ENCODE data around the gene SYTL1.
"Not testable (repeated sequence)": the region's sequence is repeated elsewhere in the genome, so short reads cannot be mapped to it uniquely, and the experiment has no call there.

SYTL1 gene

GRCh38 chr1:27383039-27383605 lies 41.3 kb downstream of the SYTL1 start, which contains the start of gene CD164L2:
Gene CD164L2 (minus strand): TSS chr1:27383333. CDS start chr1:27383239, 94 bp downstream.
- no peak for DNase-seq (ENCODE audit: low read depth)

- no peak for DNase-seq (ENCODE audit: low read depth)
Observed at GRCh38 chr1:27383661-27384060, 41.8 kb downstream of the SYTL1 start.

DNA sequence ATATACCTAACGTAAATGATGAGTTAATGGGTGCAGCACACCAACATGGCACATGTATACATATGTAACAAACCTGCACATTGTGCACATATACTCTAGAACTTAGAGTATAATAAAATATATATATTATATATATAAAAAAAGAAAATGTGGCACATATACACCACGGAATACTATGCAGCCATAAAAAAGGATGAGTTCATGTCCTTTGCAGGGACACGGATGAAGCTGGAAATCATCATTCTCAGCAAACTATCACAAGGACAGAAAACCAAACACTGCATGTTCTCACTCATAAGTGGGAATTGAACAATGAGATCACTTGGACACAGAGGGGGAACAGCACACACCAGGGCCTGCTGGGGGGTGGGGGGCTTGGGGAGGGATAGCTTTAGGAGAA lies 43.0 kb downstream of the SYTL1 start:
- not testable (repeated sequence) for DNase-seq (ENCODE audit: low read depth)

GRCh38 chr1:27388337-27389005 lies 46.6 kb downstream of the SYTL1 start:
- DNase-seq (ENCODE audit: low read depth): peak; percentile 55

DNA sequence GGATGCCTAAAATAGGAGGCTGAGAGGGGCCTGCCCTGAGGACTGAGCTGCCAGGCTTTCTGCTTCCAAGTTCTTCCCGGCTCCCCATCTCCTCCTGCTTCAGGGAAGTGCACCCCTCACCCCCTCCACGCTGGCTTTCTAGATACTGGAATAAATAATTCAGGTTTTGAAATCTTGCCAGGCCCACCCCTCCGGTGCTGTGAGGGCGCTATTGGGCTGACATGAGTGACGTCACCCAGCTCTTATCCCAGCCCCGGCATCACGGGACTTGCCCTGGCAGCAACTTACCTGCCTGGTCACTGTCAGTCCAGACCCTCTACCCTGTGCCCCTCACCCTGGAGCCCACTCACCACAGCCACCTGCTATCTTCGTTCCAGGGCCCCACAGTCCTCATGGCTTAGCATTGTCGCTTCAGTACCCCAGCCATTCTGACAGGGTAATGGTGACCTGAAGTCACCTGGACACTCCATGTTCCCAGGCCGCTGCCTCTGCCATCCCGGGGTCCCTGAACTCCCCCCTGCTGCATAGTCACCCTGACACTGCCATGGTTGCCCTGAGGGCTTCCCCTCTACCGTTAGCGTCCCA lies 49.8 kb downstream of the SYTL1 start:
- no peak for DNase-seq (ENCODE audit: low read depth)

DNA sequence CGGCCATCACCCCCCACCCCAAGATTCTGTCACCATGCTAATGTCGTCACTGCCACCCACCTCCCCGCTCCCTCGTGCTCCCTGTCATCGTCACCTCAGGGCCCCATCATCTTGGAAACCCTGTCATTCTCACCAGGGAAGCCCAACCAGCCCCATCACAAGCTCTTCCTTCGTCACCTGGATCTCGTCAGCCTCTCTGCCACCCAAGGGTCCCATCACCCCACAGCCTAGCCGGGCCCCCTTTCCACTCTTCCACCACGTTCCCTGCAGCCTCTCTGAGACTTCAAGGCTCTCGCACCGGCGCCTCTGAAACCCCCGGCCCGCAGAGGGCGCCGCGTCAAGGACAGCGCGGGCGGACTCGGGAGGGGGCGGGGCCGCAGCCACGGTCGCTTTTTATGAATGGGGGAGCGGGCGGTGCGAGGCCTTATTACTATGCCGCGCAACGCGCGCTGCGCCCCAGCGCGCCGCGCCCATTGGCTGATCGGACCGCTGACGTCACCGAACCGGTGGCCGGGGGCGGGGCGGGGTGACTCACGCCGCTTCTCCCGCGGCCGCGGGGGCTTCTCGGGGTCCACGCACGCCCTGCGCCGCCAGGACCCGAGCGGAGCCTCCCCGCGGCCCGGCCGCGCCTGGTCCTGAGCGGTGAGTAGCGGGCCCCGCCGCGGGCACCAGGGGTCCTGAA lies 50.4 kb downstream of the SYTL1 start, which contains the start of gene GPR3:
Gene GPR3 (plus strand): TSS at position 527 of the 682 bp plus-strand sequence. CDS start 1,177 bp downstream, outside the sequence.
- peak; percentile 89 for DNase-seq (ENCODE audit: low read depth)

DNA sequence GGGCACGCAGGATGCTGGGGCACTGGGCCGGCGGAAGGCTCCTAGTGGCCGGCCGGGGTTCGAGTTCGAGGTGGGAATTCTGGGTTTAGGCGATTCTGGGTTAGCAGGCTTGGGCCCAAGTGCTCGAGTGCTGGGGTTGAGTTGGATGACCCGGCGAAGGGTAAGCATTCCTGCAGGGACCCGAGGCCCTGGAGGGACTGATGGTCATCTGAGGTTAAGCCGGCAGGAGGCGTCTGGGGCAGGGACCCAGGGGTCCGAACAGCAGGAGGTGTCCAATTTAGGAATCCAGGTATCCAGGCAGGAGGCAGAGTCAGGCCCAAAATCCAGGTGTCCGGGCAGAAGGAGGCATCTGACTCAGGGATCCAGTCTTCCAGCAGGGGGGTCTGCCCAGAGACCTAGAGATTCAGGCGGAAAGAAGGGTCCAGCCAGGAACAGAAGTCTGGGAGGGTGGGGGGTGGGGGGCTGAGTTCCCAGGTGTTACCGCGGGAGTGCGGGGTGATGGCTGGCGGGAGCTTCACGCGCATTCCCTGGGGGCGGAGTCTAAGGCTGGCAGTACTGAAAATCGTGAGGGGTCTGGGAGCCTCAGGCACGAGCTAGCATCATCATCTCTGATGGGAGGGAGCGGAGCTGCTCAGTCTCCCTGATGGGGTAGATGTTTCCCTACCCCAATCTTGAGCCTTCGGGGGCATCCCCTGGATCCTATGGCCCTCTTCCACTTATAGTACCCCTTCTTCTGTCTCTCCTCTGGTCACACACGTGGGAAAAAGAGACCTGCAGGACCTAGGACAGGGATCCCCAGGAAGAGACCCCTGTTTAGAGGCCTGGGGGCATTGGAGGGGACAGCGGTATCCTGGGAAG lies 51.2 kb downstream of the SYTL1 start:
- DNase-seq (ENCODE audit: low read depth): no peak

- no peak for DNase-seq (ENCODE audit: low read depth)
Observed at GRCh38 chr1:27393641-27394281, 51.9 kb downstream of the SYTL1 start.

GRCh38 chr1:27394282-27394658 lies 52.4 kb downstream of the SYTL1 start:
- no peak for DNase-seq (ENCODE audit: low read depth)

DNA sequence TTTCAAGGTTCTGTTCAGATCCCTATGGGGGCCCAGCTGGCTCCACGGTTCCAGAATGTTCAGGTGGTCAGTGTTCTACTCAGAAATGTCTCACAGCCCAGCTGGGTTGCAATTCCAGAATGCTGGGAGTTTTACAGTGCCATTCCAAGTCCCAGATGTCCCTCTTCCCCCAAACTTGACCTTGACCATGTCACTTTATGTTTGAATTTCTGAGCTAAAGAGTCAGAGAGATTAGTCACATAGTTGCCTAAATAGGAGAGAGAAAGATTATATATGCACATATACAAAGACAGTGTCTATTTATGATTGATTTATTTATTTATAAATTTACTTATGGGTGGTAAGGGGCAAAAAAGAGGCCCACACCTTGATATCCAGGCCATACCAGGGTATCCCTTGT lies 53.1 kb downstream of the SYTL1 start:
- DNase-seq (ENCODE audit: low read depth): no peak

DNA sequence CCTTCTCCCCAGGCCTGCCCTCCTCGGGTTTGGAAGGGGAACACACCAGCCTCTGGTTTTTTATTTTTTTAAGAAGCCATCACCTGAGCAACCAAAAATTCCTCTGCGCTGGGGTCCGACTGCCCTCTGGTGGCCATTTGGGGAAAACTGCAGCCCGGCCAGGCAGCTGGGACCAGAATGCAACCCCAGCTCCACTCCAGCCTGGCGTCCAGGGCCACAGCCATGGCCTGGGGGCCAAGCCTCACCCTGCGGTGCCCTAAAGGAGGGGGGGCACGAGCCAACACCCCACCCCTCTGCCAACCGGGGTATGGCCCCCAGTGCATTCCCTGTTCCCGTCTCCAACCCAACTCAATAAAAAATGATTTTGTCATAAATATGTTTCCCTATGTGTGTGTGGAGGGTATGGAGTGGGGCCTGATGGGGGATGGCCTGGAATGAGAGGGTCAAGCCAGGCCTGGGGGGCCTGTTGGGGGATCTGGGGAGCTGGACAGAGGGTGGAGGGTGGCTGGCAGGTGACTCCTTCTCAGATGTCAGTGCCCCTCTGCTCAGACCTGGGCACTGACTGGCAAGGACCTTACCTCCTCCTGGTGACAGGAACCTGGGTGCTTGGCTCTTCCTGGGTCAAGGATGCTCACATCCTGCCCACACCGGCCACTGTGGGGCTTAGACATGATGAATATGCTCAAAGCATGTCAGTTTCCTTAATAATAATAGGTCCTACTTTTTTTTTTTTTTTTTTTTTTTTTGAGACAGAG lies 53.8 kb downstream of the SYTL1 start:
- DNase-seq (ENCODE audit: low read depth): peak; percentile 63

GRCh38 chr1:27397110-27397509 lies 55.3 kb downstream of the SYTL1 start:
- no peak for DNase-seq (ENCODE audit: low read depth)

- DNase-seq (ENCODE audit: low read depth): no peak
Observed at GRCh38 chr1:27397749-27398148, 55.9 kb downstream of the SYTL1 start.

DNA sequence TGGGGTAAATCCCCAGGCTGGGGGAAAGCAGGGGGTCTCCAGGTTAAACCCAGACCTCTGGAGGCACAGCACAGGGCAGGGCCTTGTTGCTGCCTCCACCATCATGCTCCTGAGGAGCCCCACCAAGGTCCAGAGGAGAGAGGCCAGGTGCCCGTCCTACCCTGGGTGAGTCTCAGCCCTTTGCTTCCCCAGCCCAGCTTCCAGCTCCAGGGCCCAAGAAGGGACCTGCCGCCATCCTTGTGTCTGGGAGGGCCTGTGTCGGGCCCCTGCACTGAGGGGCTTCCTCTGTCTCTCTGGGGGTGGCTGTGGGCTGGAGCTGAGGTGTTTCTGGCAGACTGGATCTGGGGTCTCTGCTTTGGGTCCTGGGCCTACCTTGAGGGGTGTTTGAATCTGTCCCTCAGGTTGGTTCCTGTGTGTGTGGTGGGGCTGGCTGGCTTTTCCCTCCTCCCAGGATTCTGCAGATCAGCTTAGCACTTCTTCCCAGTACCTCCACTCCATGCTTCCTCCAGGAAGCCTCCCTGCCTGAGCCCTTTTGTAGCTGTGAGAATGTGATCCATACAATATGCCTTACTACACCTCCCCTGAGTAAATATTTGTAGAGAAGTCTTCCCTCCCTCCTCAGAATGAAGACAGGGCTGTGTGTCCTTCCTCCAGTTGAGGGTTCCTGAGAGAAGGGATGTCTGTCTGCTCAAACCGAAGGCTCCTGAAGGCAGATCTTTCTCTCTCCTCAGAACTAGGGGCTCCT lies 56.8 kb downstream of the SYTL1 start:
- no peak for DNase-seq (ENCODE audit: low read depth)

- no peak for DNase-seq (ENCODE audit: low read depth)
Observed at GRCh38 chr1:27399251-27400025, 57.6 kb downstream of the SYTL1 start.

DNA sequence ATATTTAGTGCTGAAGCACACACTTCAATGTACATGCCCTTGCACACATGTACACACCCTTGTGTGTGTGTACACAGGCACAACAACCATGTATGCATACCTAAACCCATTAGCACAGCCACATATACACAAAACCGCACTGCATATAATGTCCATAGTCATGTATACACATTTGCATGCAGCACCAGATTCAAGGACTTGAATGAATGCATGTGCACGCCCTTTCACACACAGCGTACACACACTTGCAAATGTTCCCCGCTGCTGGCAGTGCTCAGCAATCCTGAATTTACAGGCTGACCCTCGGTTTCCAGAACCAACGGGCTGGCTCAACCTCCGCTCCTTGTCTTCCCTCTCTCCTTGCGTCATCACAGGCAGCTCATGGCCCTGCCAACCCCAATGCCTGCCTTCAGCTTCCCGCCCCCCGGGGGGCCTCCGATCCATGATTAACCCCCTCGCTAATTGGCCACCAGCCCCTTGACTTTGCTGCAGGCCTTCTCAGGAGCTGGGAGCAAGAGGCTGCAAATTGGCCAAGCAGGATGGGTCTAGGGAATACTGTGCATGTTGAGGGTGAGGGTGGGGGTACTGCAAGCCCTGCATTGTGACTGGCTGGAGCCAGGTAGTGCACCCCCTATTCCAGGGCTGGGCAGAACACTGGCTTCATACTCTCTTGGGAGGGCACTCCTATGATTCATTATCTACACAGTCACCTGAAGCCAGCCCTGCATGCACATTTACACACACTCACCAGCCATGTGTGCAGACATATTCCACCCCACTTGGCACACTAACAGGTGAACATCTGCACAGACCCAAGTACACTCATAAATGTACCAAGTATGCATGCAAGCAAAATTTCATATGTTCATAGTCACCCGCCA lies 58.5 kb downstream of the SYTL1 start:
- no peak for DNase-seq (ENCODE audit: low read depth)

DNA sequence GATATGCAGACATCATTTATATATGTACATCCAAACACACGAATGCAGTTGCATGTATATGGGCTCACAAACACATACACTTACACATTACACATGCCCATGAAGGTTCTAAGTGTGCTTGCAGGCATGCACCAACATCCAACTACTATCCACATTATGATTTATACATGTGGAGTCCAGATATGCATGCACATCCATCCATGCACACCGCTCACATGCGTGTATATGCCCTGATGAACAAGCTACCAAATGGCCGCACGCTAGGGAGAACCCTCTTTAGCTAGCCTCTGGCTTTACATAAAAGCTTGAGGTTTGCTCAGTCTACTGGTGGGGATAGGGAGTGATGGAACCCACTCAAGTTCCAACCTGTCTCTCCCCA lies 59.1 kb downstream of the SYTL1 start:
- no peak for DNase-seq (ENCODE audit: low read depth)

- no peak for DNase-seq (ENCODE audit: low read depth)
Observed at GRCh38 chr1:27402349-27402754, 60.5 kb downstream of the SYTL1 start.

Measured in stimulated activated CD8-positive, alpha-beta memory T cell treated with anti-CD3 and anti-CD28 coated beads, Interleukin-4, amount 100 ng/mL, for 24 hours (primary cell).